ENCODE results near the gene DDX1.

Gene DDX1

DNA sequence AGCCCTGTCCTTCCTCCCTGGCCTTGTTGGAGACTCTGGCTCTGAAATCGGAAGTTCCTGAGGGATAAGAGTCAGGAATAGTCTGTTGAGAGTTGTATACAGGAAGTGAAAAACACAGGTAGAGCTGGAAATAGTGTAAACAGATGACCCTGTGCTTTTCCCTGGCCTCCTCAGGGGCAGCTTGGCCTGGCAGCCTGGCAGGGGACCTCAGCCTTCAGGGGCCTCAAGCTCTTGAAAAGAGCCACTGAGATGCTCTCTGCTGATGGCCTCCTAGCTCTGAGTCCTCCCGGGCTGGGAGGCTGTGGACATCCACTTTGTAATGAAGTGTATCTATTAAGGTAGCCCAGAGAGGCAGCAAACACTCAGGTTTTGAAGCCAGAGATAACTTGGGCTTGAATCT lies 79.3 kb downstream of the DDX1 start:
- TF ChIP-seq CTCF (IDR thresholded peaks at IDR 0.05; ENCODE audit: low read depth, low read length) = no peak
- in situ Hi-C loops (cut with HindIII; ENCODE audit: low sequenced_read_pairs) = no loop called here
- no peak overlapping the region for H3K4me3 ChIP-seq (ENCODE audit: low read depth, low read length)
- no peak for DNase-seq (ENCODE audit: low read depth, low spot score)

DNA sequence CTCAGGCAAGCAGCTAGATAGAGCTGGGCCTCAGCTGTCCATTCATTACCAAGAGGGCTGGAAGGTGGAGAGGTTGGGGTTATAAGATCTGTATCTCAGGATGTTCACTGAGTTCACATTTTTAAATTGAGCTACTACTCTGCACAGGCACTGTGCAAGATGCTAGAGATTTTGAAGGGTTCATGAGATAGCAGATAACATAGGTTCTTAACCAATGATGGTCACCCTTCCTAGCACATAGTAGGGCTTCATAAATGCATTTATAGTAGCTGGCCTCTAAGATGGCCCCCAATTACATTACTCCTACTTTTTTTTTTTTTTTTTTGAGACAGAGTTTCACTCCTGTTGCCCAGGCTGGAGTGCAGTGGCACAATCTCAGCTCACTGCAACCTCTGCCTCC lies 79.7 kb downstream of the DDX1 start:
- in situ Hi-C loops (cut with HindIII; ENCODE audit: low sequenced_read_pairs) = no loop called here
- no peak for TF ChIP-seq CTCF (IDR thresholded peaks at IDR 0.05; ENCODE audit: low read depth, low read length)
- DNase-seq (ENCODE audit: low read depth, low spot score) = no peak
- H3K4me3 ChIP-seq (ENCODE audit: low read depth, low read length) = no peak overlapping the region

- no peak for TF ChIP-seq CTCF (IDR thresholded peaks at IDR 0.05; ENCODE audit: low read depth, low read length)
- DNase-seq (ENCODE audit: low read depth, low spot score) = no peak
- no peak overlapping the region for H3K4me3 ChIP-seq (ENCODE audit: low read depth, low read length)
- in situ Hi-C loops (cut with HindIII; ENCODE audit: low sequenced_read_pairs) = no loop called here
Observed at GRCh38 chr2:15671842-15672815, 80.5 kb downstream of the DDX1 start.

GRCh38 chr2:15672961-15673918 lies 81.6 kb downstream of the DDX1 start:
- no peak overlapping the region for H3K4me3 ChIP-seq (ENCODE audit: low read depth, low read length)
- no peak for DNase-seq (ENCODE audit: low read depth, low spot score)
- in situ Hi-C loops (cut with HindIII; ENCODE audit: low sequenced_read_pairs) = no loop called here
- TF ChIP-seq CTCF (IDR thresholded peaks at IDR 0.05; ENCODE audit: low read depth, low read length) = no peak

GRCh38 chr2:15673919-15674636 lies 82.4 kb downstream of the DDX1 start:
- no peak for TF ChIP-seq CTCF (IDR thresholded peaks at IDR 0.05; ENCODE audit: low read depth, low read length)
- H3K4me3 ChIP-seq (ENCODE audit: low read depth, low read length) = no peak overlapping the region
- in situ Hi-C loops (cut with HindIII; ENCODE audit: low sequenced_read_pairs) = no loop called here
- peak; percentile 19 for DNase-seq (ENCODE audit: low read depth, low spot score)
